Endodermal cell (in vitro differentiated cells): ENCODE measurements around the gene EXD2. TPM values are rescaled to one million over a fixed set of nuclear protein-coding genes. Genes with fewer than 3 reads are reported as not detected.

Source experiments
- DNase-seq: peaks from one replicate; pipeline ENCODE4 v3.0.0-alpha.2; 2017
- H3K27ac ChIP-seq: 2 replicates; pipeline ENCODE4 v1.5.1; 2013; ENCODE audit warnings: mild to moderate bottlenecking, low read depth, low read length, moderate library complexity
- H3K27me3 ChIP-seq: 2 replicates; pipeline ENCODE4 v1.6.1; 2013; ENCODE audit warnings: mild to moderate bottlenecking, low read length, moderate library complexity; ENCODE audit not compliant: insufficient read depth, control insufficient read depth, poor library complexity, severe bottlenecking
- H3K36me3 ChIP-seq: 2 replicates; pipeline ENCODE4 v1.7.0; 2013; ENCODE audit warnings: mild to moderate bottlenecking, low read length, moderate library complexity; ENCODE audit not compliant: control insufficient read depth, insufficient read depth
- H3K4me1 ChIP-seq: one replicate; pipeline ENCODE4 v1.7.0; 2013; ENCODE audit warnings: low read length; ENCODE audit not compliant: control insufficient read depth, insufficient read depth
- H3K4me3 ChIP-seq: 2 replicates; pipeline ENCODE4 v1.5.1; 2013; ENCODE audit warnings: mild to moderate bottlenecking, low read length, moderate library complexity
- H3K9ac ChIP-seq: 2 replicates; pipeline ENCODE4 v1.6.1; 2013; ENCODE audit warnings: mild to moderate bottlenecking, low read length, moderate library complexity; ENCODE audit not compliant: poor library complexity, severe bottlenecking; ENCODE audit errors: extremely low read depth
- H3K9me3 ChIP-seq: 2 replicates; pipeline ENCODE4 v1.6.1; 2013; ENCODE audit warnings: mild to moderate bottlenecking, low read length, moderate library complexity; ENCODE audit not compliant: control insufficient read depth
- H3K27ac Mint-ChIP-seq: 2 replicates; pipeline ENCODE4 v1.8.0; 2020; ENCODE audit warnings: mixed read lengths
- H3K27me3 Mint-ChIP-seq: 2 replicates; pipeline ENCODE4 v1.8.0; 2021; ENCODE audit warnings: mild to moderate bottlenecking, mixed read lengths; ENCODE audit not compliant: insufficient read depth
- H3K36me3 Mint-ChIP-seq: 2 replicates; pipeline ENCODE4 v1.8.0; 2020; ENCODE audit warnings: low read depth, mixed read lengths
- H3K4me1 Mint-ChIP-seq: 2 replicates; pipeline ENCODE4 v1.8.0; 2020; ENCODE audit warnings: mixed read lengths
- H3K4me3 Mint-ChIP-seq: 2 replicates; pipeline ENCODE4 v1.8.0; 2020; ENCODE audit warnings: mild to moderate bottlenecking, moderate library complexity, mixed read lengths
- H3K9me3 Mint-ChIP-seq: 2 replicates; pipeline ENCODE4 v1.8.0; 2020; ENCODE audit warnings: mild to moderate bottlenecking, mixed read lengths
- CTCF ChIP-seq: fragments of 200-600 bp; sonication (generic); conservative IDR thresholded peaks from 2 replicates; pipeline ENCODE4 v1.5.0; 2021; ENCODE audit warnings: antibody characterized with exemption, mild to moderate bottlenecking
- WGBS, 2 experiments: methylation state at CpG; one replicate each; pipeline versions ENCODE4 v1.1.5 to v1.1.7; 2013; ENCODE audit warnings: missing lambda C conversion rate in 2 of 2, mixed read lengths in 1 of 2; ENCODE audit not compliant: insufficient coverage in 1 of 2, insufficient read length in 1 of 2; 5-methylcytosine and 5-hydroxymethylcytosine counted together
- total RNA-seq, 2 donors: library from RNA; stranded (reverse); fragmentation: NEBNext Ultra II Directional in 1 of 2; extraction: Animal tissue kit (Norgen Biotek cat#: 25700) in 1 of 2; gene quantifications; 2 replicates in 1 of 2; 3 replicates in 1 of 2; pipeline ENCODE4 v1.2.1, GENCODE V29; 2021

Gene EXD2
- total RNA-seq, 2 donors from 2014 or later, result 26.9 to 27.2 TPM

GRCh38 chr14:69235708-69236107 lies 44.4 kb downstream of the EXD2 start:
- H3K4me3 ChIP-seq, result no peak overlapping the region
- H3K4me1 Mint-ChIP-seq, result peaks cover 4% of the 10 kb centered on the region
- WGBS, 2 experiments, result 100% methylated on average over 1 of the region's 1 CpG

GRCh38 chr14:69237142-69237541 lies 45.8 kb downstream of the EXD2 start:
- peaks cover 73% of the 10 kb centered on the region for H3K36me3 ChIP-seq
- peaks cover 59% of the 10 kb centered on the region for H3K36me3 Mint-ChIP-seq
- peaks cover 4% of the 10 kb centered on the region for H3K4me1 Mint-ChIP-seq
- no peaks in the 10 kb centered on the region for H3K9me3 Mint-ChIP-seq
- H3K27ac ChIP-seq, result no peak overlapping the region
- H3K27me3 ChIP-seq, result no peaks in the 10 kb centered on the region
- H3K4me1 ChIP-seq, result no peaks in the 10 kb centered on the region
- H3K9me3 ChIP-seq, result no peaks in the 10 kb centered on the region
- no peak overlapping the region for H3K9ac ChIP-seq
- 90 to 97% methylated on average over 1 of the region's 1 CpG for WGBS, 2 experiments
- H3K27me3 Mint-ChIP-seq, result no peaks in the 10 kb centered on the region
- TF ChIP-seq CTCF, result no peak
- no peak overlapping the region for H3K27ac Mint-ChIP-seq
- no peak overlapping the region for H3K4me3 Mint-ChIP-seq
- no peak overlapping the region for H3K4me3 ChIP-seq
- DNase-seq, result peak; percentile 67

More at GRCh38 chr14:69235708-69236107, 44.4 kb downstream of the EXD2 start:
- no peaks in the 10 kb centered on the region for H3K9me3 Mint-ChIP-seq
- H3K27me3 Mint-ChIP-seq, result no peaks in the 10 kb centered on the region
- H3K9me3 ChIP-seq, result no peaks in the 10 kb centered on the region
- DNase-seq, result no peak
- H3K36me3 ChIP-seq, result peaks cover 70% of the 10 kb centered on the region
- no peak for TF ChIP-seq CTCF
- no peaks in the 10 kb centered on the region for H3K4me1 ChIP-seq
- H3K27ac Mint-ChIP-seq, result no peak overlapping the region
- H3K4me3 Mint-ChIP-seq, result no peak overlapping the region
- H3K36me3 Mint-ChIP-seq, result peaks cover 61% of the 10 kb centered on the region
- H3K27ac ChIP-seq, result no peak overlapping the region
- H3K9ac ChIP-seq, result no peak overlapping the region
- H3K27me3 ChIP-seq, result no peaks in the 10 kb centered on the region

GRCh38 chr14:69237584-69237983 lies 46.3 kb downstream of the EXD2 start:
- H3K4me3 ChIP-seq, result no peak overlapping the region
- no peak overlapping the region for H3K27ac Mint-ChIP-seq
- no peak overlapping the region for H3K27ac ChIP-seq
- H3K36me3 Mint-ChIP-seq, result peaks cover 54% of the 10 kb centered on the region
- H3K36me3 ChIP-seq, result peaks cover 70% of the 10 kb centered on the region
- H3K9me3 Mint-ChIP-seq, result no peaks in the 10 kb centered on the region
- H3K4me1 ChIP-seq, result no peaks in the 10 kb centered on the region
- no peak overlapping the region for H3K9ac ChIP-seq
- 92 to 95% methylated on average over 9 to 12 of the region's 12 CpGs for WGBS, 2 experiments
- H3K4me3 Mint-ChIP-seq, result no peak overlapping the region
- TF ChIP-seq CTCF, result no peak
- H3K27me3 ChIP-seq, result no peaks in the 10 kb centered on the region
- peaks cover 4% of the 10 kb centered on the region for H3K4me1 Mint-ChIP-seq
- no peak for DNase-seq
- no peaks in the 10 kb centered on the region for H3K9me3 ChIP-seq
- no peaks in the 10 kb centered on the region for H3K27me3 Mint-ChIP-seq
